ENCODE results near the gene BCAN.

BCAN gene

DNA sequence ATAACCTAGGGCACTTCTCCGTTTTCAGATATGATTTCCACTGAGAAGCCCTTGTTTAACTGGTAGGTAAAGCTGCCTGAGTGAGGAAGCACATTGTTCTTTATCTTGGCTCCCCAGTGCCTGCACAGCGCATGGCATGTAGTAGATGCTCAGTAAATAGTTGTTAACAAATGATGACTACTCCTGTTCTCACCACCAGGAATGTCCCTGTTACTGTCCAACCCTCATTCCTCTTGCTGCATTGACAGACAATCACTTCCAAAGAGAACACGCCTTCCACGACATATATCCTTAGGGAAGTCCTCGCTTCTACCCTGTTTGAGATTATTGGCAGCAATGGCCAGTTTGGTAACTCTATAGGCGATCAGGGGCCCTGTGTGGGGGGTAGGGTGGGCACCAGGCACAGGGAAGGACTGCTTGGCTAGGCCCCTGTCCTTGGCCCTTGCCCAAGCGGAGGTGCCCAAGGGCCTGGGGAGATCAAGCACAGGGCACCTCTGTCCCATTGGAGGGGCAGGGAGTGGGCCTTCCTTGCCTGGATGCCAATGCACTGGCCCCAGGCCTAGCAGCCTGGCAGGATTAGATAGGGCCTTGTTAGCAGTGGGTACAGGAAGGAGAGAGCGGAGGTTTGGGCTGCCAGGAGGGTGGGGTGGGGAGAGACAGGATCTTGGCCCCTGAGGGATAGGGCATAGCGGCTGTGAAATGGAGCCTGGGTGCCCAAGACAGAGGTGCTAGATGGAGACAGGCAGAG, 25.1 kb downstream of the BCAN start:
- TF ChIP-seq, protein P1, sequence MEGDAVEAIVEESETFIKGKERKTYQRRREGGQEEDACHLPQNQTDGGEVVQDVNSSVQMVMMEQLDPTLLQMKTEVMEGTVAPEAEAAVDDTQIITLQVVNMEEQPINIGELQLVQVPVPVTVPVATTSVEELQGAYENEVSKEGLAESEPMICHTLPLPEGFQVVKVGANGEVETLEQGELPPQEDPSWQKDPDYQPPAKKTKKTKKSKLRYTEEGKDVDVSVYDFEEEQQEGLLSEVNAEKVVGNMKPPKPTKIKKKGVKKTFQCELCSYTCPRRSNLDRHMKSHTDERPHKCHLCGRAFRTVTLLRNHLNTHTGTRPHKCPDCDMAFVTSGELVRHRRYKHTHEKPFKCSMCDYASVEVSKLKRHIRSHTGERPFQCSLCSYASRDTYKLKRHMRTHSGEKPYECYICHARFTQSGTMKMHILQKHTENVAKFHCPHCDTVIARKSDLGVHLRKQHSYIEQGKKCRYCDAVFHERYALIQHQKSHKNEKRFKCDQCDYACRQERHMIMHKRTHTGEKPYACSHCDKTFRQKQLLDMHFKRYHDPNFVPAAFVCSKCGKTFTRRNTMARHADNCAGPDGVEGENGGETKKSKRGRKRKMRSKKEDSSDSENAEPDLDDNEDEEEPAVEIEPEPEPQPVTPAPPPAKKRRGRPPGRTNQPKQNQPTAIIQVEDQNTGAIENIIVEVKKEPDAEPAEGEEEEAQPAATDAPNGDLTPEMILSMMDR (IDR thresholded peaks at IDR 0.05; ENCODE audit: low read depth, low read length) = no peak
- no peak overlapping the region for H3K4me3 ChIP-seq (ENCODE audit: low read depth, low read length)

DNA sequence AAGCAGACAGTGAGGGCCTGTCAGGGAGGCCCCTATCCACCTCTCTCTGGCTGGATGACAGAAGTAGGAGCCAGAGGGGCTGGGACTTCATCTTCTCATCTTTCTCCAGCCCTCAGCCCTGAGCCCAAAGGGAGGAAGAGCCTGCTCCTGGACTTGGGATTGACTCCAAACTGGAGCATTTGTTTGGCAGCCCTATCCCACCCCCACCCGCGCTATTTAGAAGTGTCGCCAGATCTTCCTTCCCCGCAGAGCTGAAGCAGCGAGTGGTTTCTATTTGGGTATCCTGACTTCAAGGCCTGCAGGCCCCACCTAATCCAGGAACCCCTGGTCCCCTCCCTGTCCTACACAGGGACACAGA, 25.7 kb downstream of the BCAN start:
- no peak overlapping the region for H3K4me3 ChIP-seq (ENCODE audit: low read depth, low read length)

DNA sequence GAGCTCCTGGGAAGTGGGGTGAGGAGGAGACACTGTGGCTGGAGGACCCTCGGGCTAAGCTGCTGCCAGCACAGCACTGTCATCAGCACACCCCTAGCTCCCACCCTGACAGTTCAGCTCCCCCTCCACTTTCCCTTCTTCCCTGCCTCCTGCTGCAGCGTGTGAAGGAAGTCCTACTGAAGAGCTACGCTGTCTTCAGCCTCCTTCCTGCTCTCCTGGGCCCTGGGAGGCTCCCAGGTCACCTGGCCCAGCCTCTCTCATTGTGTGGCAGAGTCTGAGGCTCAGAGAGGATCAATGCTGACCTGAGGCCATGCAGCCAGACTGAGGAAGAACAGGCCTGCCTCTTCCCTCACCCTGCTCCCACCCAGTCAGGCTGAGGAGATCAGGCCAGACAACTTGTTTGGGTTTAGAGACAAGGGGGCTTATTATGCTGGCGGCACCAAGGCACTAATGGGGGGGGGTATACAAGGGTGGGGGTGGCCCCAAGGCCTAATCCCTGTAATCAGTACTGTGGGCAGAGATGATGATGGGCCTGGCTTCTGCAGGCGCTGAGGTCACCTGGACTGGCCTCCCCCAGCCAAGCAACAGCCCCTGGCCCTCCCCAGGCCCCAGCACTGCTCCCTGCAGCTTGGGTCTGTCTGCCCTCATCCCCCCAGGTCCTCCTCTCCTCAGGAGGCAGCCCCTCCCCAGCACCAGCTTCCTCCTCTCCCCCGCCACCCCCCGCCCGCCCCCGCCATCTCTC, 26.2 kb downstream of the BCAN start:
- no peak overlapping the region for H3K4me3 ChIP-seq (ENCODE audit: low read depth, low read length)
- TF ChIP-seq, protein P1 (IDR thresholded peaks at IDR 0.05; ENCODE audit: low read depth, low read length) = no peak

More for the DNA sequence above, 25.7 kb downstream of the BCAN start:
- TF ChIP-seq, protein P1 (IDR thresholded peaks at IDR 0.05; ENCODE audit: low read depth, low read length) = no peak

DNA sequence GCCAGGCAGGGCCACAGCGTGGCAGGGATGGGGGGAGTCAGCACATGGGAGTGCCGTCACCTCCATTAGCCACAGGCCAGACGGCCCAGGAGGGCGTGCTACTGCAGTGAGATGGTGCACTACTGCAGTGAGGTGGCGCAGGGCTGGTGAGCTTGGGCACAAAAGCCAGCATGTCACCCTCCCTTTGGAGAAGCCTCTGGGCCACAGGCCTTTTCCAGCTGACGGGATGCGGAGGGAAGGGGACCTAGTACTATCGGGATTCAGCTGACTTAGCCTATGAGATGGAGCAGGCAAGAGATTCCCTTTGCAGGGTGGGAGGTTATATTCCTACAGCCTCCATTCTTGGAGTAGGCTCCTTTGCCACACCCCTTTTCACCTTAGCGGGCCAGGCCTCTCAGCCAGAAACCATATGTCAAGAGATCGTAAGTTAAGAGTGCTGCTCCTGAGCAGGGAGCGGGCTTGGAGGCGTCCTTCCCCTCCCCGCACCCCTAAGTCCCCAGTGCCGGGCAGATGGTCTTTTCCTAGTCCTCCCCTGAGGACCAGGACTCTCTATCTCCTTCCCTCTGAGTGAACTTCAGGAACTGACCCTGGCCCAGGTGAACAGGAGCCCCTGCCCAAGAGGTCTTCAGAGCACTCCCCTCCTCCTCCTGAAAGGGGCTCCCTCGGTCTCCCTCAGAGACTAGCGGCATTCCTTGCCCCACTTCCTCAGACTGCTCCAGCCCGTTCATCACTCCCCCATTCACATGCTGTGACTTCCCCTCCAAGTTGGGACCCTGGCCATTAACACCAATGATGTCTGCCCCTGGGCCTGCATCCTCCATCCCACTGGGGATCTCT, 27.1 kb downstream of the BCAN start:
- TF ChIP-seq, protein P1 (IDR thresholded peaks at IDR 0.05; ENCODE audit: low read depth, low read length) = no peak
- H3K4me3 ChIP-seq (ENCODE audit: low read depth, low read length) = no peak overlapping the region

DNA sequence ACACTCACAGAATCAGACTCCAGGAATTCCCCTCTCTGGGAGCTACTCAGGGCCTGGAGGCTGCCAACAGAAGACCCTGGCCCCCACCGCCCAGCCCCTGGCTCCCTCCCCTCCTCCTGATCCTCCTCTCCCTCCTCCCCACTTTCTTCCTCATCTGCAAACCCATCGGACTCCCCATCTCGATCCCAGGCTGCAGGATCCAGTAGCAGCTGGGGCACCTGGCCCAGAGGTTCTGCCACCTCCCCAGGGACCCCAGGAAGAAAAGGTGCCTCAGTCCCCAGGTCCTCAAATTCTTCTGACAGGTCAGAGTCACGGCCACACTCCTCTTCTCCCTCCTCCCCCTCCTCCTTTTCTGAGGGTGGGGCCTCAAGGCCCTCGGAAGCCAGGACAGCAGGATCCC, 27.9 kb downstream of the BCAN start:
- TF ChIP-seq, protein P1 (IDR thresholded peaks at IDR 0.05; ENCODE audit: low read depth, low read length) = no peak
- no peak overlapping the region for H3K4me3 ChIP-seq (ENCODE audit: low read depth, low read length)

DNA sequence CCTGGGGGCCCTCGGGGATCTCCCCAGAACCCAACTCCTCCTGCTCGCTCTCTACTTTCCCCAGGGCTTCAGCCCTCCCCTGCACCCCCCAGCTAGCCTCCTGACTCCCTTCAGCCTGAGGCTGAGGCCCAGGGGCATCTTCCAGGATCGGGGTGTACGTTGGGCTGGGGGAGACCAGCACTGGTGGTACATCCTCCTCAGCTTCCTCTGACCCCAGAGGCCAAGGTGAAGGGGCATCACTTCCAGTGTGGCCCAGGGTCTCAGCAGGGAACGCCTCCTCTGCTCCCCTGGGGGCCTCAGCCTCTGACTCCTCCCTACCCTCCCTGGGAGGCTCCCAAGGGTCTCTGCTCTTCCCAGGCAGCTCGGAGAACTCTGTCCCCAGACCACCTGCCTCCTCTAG, 28.4 kb downstream of the BCAN start:
- H3K4me3 ChIP-seq (ENCODE audit: low read depth, low read length) = no peak overlapping the region
- TF ChIP-seq, protein P1 (IDR thresholded peaks at IDR 0.05; ENCODE audit: low read depth, low read length) = no peak

Measured in WI38 (cell line).